HCT116 (cell line): ENCODE results near the gene ARSG. TPM values are rescaled to one million over a fixed set of nuclear protein-coding genes. Genes with fewer than 3 reads are reported as not detected.
A peak's percentile ranks its signal among the peaks of the same experiment; 100 is the strongest.

Experiments
- ATAC-seq: fragments of 200-7000 bp; cut with Tn5 transposase; 2 replicates; pipeline ENCODE4 v1.9.1; 2020; ENCODE audit warnings: mild to moderate bottlenecking, moderate library complexity
- BruUV-seq: library from RNA; stranded (reverse); fragments of 400-500 nt; replicated peaks from 2 replicates; lab custom pipeline; 2021; lab: Mats Ljungman, UMichigan
- CTCF ChIA-PET: fragments of 300-600 bp; sonication (Branson Sonifier 250); formaldehyde crosslinking; loops from one replicate; lab custom pipeline; 2021; ENCODE audit warnings: antibody characterized with exemption; lab: Charles Lee
- POLR2A ChIA-PET: fragments of 300-600, 350-600 bp; sonication (Branson Sonifier 250); formaldehyde crosslinking; loops from one replicate; lab custom pipeline; 2021; ENCODE audit warnings: antibody characterized with exemption; lab: Charles Lee
- RAD21 ChIA-PET, 2 experiments: fragments of 300-600 bp; sonication (Branson Sonifier 250); formaldehyde crosslinking; loops; one replicate each; lab custom pipeline; 2023; ENCODE audit warnings: low total read pairs in 2 of 2; ENCODE audit not compliant: uncharacterized antibody in 2 of 2, unreplicated experiment in 2 of 2, low non-redundant PET in 1 of 2; lab: Charles Lee
- DNase-seq: peaks from one replicate; pipeline ENCODE4 v3.0.0-alpha.2; 2010; ENCODE audit warnings: low read depth, low spot score
- H2AFZ ChIP-seq: fragments of 200-600 bp; shearing (Covaris generic), sonication (generic); 2 replicates; pipeline ENCODE4 v1.6.1; 2017; ENCODE audit warnings: low read depth, mixed run types, mixed read lengths, antibody characterized with exemption, low read length; ENCODE audit not compliant: poor library complexity, severe bottlenecking
- H3K27ac ChIP-seq: 2 replicates; pipeline ENCODE4 v1.5.1; 2012; ENCODE audit warnings: low read depth, low read length
- H3K27me3 ChIP-seq: fragments of 200-600 bp; sonication (generic); 2 replicates; pipeline ENCODE4 v1.6.1; 2016; ENCODE audit warnings: mixed run types, low read length, mixed read lengths; ENCODE audit not compliant: insufficient read depth
- H3K36me3 ChIP-seq, 2 experiments: fragments of 200-500 bp in 1 of 2; fragments of 200-600 bp in 1 of 2; sonication (Bioruptor generic) in 1 of 2; sonication (generic) in 1 of 2; 2 replicates each; pipeline versions ENCODE4 v1.5.1 to v1.6.1; 2014 to 2016; ENCODE audit warnings: low read length in 2 of 2, inconsistent platforms in 1 of 2, mixed read lengths in 1 of 2, mixed run types in 1 of 2; ENCODE audit not compliant: insufficient read depth in 2 of 2, control insufficient read depth in 1 of 2
- H3K4me1 ChIP-seq, 2 experiments: fragments of 200-600 bp in 1 of 2; sonication (generic) in 1 of 2; 2 replicates each; pipeline versions ENCODE4 v1.5.1 to v1.6.1; 2012 to 2017; ENCODE audit warnings: low read length in 2 of 2, inconsistent platforms in 1 of 2, mild to moderate bottlenecking in 1 of 2, mixed read lengths in 1 of 2, mixed run types in 1 of 2, moderate library complexity in 1 of 2; ENCODE audit not compliant: insufficient read depth in 2 of 2, control insufficient read depth in 1 of 2
- H3K4me2 ChIP-seq: fragments of 200-600 bp; sonication (generic); 2 replicates; pipeline ENCODE4 v1.6.1; 2017; ENCODE audit warnings: mixed run types, low read length, mixed read lengths
- H3K4me3 ChIP-seq, 2 experiments: fragments of 200-600 bp in 1 of 2; sonication (generic) in 1 of 2; replicated peaks in 1 of 2; 2 replicates each; pipeline ENCODE4 v1.5.1; 2011 to 2016; ENCODE audit warnings: low read length in 2 of 2, control low read depth in 1 of 2, low read depth in 1 of 2, mild to moderate bottlenecking in 1 of 2, mixed read lengths in 1 of 2, mixed run types in 1 of 2
- H3K79me2 ChIP-seq: fragments of 200-600 bp; sonication (generic); 2 replicates; pipeline ENCODE4 v1.6.1; 2017; ENCODE audit warnings: mild to moderate bottlenecking, mixed run types, low read length, moderate library complexity, mixed read lengths; ENCODE audit not compliant: insufficient read depth
- H3K9ac ChIP-seq: fragments of 200-600 bp; sonication (generic); 2 replicates; pipeline ENCODE4 v1.6.1; 2016; ENCODE audit warnings: low read length, mixed read lengths
- H3K9me2 ChIP-seq: fragments of 200-600 bp; sonication (generic), shearing (Covaris generic); 2 replicates; pipeline ENCODE4 v1.6.1; 2017; ENCODE audit warnings: mixed run types, mild to moderate bottlenecking, moderate library complexity; ENCODE audit not compliant: insufficient read depth
- H3K9me3 ChIP-seq, 2 experiments: fragments of 200-500 bp in 1 of 2; fragments of 200-600 bp in 1 of 2; sonication (Bioruptor generic) in 1 of 2; sonication (generic) in 1 of 2; 2 replicates each; pipeline ENCODE4 v1.6.1; 2014 to 2017; ENCODE audit warnings: low read length in 2 of 2, mixed read lengths in 2 of 2, inconsistent platforms in 1 of 2, low read depth in 1 of 2, mild to moderate bottlenecking in 1 of 2, mixed run types in 1 of 2, moderate library complexity in 1 of 2; ENCODE audit not compliant: control insufficient read depth in 1 of 2, insufficient read depth in 1 of 2
- H4K20me1 ChIP-seq: fragments of 200-600 bp; sonication (generic), shearing (Covaris generic); 2 replicates; pipeline ENCODE4 v1.6.1; 2017; ENCODE audit warnings: mixed run types, mild to moderate bottlenecking, moderate library complexity; ENCODE audit not compliant: insufficient read depth
- RAD21 ChIP-seq: IDR thresholded peaks from 2 replicates; pipeline ENCODE4 v1.6.1; 2012; ENCODE audit warnings: low read depth, mild to moderate bottlenecking
- SP1 ChIP-seq: IDR thresholded peaks from 2 replicates; pipeline ENCODE4 v1.6.1; 2012; ENCODE audit warnings: low read depth
- SRF ChIP-seq: IDR thresholded peaks from 2 replicates; pipeline ENCODE4 v1.6.1; 2012; ENCODE audit warnings: low read depth
- TCF7L2 ChIP-seq: IDR thresholded peaks from 2 replicates; pipeline ENCODE4 v1.7.0; 2011; ENCODE audit warnings: borderline replicate concordance, inconsistent platforms; ENCODE audit not compliant: insufficient read depth, insufficient read length; ENCODE audit errors: extremely low read depth
- YY1 ChIP-seq: IDR thresholded peaks from 2 replicates; pipeline ENCODE4 v1.6.1; 2011; ENCODE audit warnings: low read length, low read depth, moderate library complexity, mild to moderate bottlenecking; ENCODE audit not compliant: insufficient replicate concordance; ENCODE audit errors: extremely low read depth
- intact Hi-C: fragments of 100-400 bp; cut with micrococcal nuclease; formaldehyde crosslinking; loops from 2 replicates; pipeline ENCODE4 v1.10.0; 2022
- total RNA-seq: library from RNA; stranded (reverse); gene quantifications from one replicate; pipeline ENCODE4 v1.2.1, GENCODE V29; 2021; ENCODE audit not compliant: unreplicated experiment
- TF ChIP-seq, protein P1 (sequence below): IDR thresholded peaks from 2 replicates; pipeline ENCODE4 v1.6.1; 2011; ENCODE audit warnings: mild to moderate bottlenecking, low read length, moderate library complexity; ENCODE audit not compliant: insufficient replicate concordance; ENCODE audit errors: extremely low read depth
- TF ChIP-seq, protein P2 (sequence below), 3 experiments: fragments of 200-600 bp in 1 of 3; sonication (generic) in 1 of 3; IDR thresholded peaks in 2 of 3; conservative IDR thresholded peaks in 1 of 3; 2 replicates each; pipeline ENCODE4 v1.5.1; 2012 to 2017; ENCODE audit warnings: low read depth in 2 of 3, low read length in 2 of 3, antibody characterized with exemption in 1 of 3, borderline replicate concordance in 1 of 3, control low read depth in 1 of 3, mild to moderate bottlenecking in 1 of 3, mixed read lengths in 1 of 3, mixed run types in 1 of 3, moderate library complexity in 1 of 3; ENCODE audit not compliant: insufficient read depth in 1 of 3
- TF ChIP-seq, protein P3 (sequence below): IDR thresholded peaks from 2 replicates; pipeline ENCODE4 v1.6.1; 2012

Gene ARSG
- total RNA-seq, 1 experiment from 2014 or later: 17.1 TPM

DNA sequence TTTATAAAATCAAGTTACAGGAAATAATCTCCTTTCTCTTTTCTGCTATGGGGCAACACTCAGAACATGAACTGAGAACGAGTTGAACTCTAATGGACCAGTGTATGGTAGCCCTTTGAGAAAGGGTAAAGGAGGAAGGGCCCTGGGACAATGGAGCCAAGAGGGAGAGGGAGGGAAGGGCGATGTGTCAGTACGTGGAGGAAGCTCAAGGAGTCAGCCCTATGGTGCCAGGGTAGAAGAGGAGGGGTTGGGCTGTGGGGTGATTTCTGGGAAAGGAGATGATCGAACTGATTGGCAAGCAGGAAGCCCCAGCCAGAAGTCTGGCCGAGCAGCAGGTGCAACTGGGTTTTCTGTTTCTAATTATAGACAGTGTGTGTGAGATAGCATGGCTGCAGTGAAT, 170.3 kb downstream of the ARSG start (continued):
- TF ChIP-seq, protein P1, sequence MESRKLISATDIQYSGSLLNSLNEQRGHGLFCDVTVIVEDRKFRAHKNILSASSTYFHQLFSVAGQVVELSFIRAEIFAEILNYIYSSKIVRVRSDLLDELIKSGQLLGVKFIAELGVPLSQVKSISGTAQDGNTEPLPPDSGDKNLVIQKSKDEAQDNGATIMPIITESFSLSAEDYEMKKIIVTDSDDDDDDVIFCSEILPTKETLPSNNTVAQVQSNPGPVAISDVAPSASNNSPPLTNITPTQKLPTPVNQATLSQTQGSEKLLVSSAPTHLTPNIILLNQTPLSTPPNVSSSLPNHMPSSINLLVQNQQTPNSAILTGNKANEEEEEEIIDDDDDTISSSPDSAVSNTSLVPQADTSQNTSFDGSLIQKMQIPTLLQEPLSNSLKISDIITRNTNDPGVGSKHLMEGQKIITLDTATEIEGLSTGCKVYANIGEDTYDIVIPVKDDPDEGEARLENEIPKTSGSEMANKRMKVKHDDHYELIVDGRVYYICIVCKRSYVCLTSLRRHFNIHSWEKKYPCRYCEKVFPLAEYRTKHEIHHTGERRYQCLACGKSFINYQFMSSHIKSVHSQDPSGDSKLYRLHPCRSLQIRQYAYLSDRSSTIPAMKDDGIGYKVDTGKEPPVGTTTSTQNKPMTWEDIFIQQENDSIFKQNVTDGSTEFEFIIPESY: no peak
- TF ChIP-seq, all 23 proteins: peak for 0

DNA sequence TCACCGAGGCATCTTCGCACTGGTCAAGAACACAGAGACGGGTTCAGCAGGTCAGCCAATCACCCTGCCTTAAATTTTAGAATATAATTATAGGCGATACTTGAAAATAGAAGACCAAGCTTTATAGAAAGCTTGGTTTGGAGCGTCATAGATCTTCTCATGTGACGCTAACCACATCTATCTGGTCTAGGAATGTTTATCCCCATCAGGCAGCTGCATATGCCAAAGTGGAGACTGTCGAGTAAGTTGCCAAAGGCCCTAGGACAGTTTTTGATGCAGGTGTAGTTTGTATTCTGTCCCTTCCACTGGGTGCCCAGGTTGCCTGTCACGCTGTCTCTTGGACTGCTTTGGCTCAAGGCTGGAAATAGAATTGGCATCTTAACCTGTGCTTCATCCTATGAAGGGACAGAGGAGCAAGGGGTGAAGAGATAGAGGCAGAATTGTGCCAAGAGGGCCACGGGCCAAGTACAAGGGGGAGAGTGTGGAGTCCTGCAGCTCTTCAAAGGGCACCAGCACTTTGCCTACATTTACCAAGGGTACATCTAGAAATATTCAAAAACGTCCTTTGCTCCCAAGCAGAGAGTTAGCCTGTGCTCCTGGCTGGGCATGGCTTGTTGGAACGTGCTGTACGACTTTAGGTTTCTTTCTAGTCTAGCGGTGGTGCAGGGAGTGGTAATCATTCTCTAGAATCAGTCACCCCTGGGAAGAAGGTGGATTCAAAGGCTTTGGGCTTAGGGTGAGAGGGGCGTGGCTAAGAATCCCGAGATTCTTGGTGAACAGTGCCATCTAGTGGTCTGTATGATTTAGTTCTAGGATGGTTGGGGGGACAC, 171.3 kb downstream of the ARSG start:
- Histone ChIP-seq H2AFZ (peak overlapping the region; percentile 51), H4K20me1 (no peaks in the 10 kb centered on the region), H3K4me2 (peak overlapping the region; percentile 51), H3K9me3 (no peaks in the 10 kb centered on the region), H3K36me3 (no peaks in the 10 kb centered on the region), H3K4me3 (no peak overlapping the region), H3K79me2 (no peaks in the 10 kb centered on the region), H3K27ac (no peak overlapping the region)
- peak; percentile 92 for DNase-seq
- ChIA-PET CTCF (interaction anchor here (0.5 to 1.4 kb wide), 17 partner anchors 9 to 571 kb away, joined by 3 to 12 read pairs (median 4); no protein-coding TSS in a partner anchor), RAD21 (interaction anchor here in 1 of 2 experiments (0.6 to 1.2 kb wide), 3 partner anchors 26 to 290 kb away, joined by 4 to 5 read pairs (median 4); no protein-coding TSS in a partner anchor)
- intact Hi-C loops: loop anchor here (1.0 to 10.0 kb wide), 5 partner anchors 199 to 658 kb away; no protein-coding TSS in a partner anchor
- ATAC-seq: peak; percentile 89
- 0 out of 2 replicates have a peak, but pooled peaks have one; percentile 35 for TF ChIP-seq SP1
- TF ChIP-seq, protein P2, sequence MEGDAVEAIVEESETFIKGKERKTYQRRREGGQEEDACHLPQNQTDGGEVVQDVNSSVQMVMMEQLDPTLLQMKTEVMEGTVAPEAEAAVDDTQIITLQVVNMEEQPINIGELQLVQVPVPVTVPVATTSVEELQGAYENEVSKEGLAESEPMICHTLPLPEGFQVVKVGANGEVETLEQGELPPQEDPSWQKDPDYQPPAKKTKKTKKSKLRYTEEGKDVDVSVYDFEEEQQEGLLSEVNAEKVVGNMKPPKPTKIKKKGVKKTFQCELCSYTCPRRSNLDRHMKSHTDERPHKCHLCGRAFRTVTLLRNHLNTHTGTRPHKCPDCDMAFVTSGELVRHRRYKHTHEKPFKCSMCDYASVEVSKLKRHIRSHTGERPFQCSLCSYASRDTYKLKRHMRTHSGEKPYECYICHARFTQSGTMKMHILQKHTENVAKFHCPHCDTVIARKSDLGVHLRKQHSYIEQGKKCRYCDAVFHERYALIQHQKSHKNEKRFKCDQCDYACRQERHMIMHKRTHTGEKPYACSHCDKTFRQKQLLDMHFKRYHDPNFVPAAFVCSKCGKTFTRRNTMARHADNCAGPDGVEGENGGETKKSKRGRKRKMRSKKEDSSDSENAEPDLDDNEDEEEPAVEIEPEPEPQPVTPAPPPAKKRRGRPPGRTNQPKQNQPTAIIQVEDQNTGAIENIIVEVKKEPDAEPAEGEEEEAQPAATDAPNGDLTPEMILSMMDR (IDR thresholded peaks at IDR 0.05 in 2 of 3, conservative IDR thresholded peaks at IDR 0.05 in 1 of 3; ENCODE audit: borderline replicate concordance in 1 of 3, insufficient read depth in 1 of 3, low read depth in 2 of 3, low read length in 2 of 3): peak; percentile 64 to 89 (median 86)
- TF ChIP-seq RAD21: peak; percentile 98
- TF ChIP-seq TCF7L2: peak; percentile 58
- TF ChIP-seq, protein P3, sequence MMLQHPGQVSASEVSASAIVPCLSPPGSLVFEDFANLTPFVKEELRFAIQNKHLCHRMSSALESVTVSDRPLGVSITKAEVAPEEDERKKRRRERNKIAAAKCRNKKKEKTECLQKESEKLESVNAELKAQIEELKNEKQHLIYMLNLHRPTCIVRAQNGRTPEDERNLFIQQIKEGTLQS: no peak
- no peak for TF ChIP-seq YY1
- no peak for TF ChIP-seq SRF
- TF ChIP-seq, all 23 proteins: peak for 4
- no peaks in the 10 kb centered on the region for H3K9me2 ChIP-seq
- no TSS peak for BruUV-seq
- H3K4me1 ChIP-seq: peaks cover 17 to 32% of the 10 kb centered on the region in 2 experiments
- no peak overlapping the region; the same call in 1 of the 2 replicates for H3K9ac ChIP-seq
- POLR2A ChIA-PET: no interaction called here
- H3K27me3 ChIP-seq: no peaks in the 10 kb centered on the region
